Skin of body (tissue), 2 donors: ENCODE data around the gene ME3. TPM values are rescaled to one million over a fixed set of nuclear protein-coding genes. Genes with fewer than 3 reads are reported as not detected.
A peak's percentile ranks its signal among the peaks of the same experiment; 100 is the strongest.

Experiments
- DNase-seq: peaks from one replicate; lab custom pipeline; 2025; lab: John Stamatoyannopoulos, UW
- total RNA-seq: library from RNA; depleted of rRNA; stranded (reverse); fragments of >200 nt; gene quantifications from one replicate; pipeline ENCODE4 v1.2.3, GENCODE V29; 2014

Gene ME3
- total RNA-seq, 1 donor from 2014 or later: 17.8 TPM

GRCh38 chr11:86519064-86519911 lies 153.1 kb downstream of the ME3 start:
- peak; percentile 91 for DNase-seq

DNA sequence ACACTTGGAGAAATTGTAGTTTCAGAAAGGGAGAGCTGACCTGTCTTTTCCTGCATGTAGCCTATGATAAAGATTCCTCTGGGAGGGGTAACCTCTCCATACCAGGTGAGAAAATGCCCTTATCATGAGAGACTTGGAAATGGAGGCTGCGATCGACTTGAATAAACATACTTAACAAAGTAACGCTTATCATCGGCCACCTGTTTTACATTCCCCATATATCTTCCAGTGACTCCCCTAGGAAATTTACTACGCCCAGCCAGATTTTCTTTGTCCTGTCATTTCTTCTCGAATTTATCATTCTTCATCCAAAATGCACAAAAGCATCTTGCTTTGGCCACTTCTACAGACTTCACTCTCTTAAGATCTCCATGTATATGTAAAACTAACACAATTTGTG lies 154.2 kb downstream of the ME3 start:
- DNase-seq: no peak

- DNase-seq: no peak
Observed at GRCh38 chr11:86517557-86517956, 154.9 kb downstream of the ME3 start.

DNA sequence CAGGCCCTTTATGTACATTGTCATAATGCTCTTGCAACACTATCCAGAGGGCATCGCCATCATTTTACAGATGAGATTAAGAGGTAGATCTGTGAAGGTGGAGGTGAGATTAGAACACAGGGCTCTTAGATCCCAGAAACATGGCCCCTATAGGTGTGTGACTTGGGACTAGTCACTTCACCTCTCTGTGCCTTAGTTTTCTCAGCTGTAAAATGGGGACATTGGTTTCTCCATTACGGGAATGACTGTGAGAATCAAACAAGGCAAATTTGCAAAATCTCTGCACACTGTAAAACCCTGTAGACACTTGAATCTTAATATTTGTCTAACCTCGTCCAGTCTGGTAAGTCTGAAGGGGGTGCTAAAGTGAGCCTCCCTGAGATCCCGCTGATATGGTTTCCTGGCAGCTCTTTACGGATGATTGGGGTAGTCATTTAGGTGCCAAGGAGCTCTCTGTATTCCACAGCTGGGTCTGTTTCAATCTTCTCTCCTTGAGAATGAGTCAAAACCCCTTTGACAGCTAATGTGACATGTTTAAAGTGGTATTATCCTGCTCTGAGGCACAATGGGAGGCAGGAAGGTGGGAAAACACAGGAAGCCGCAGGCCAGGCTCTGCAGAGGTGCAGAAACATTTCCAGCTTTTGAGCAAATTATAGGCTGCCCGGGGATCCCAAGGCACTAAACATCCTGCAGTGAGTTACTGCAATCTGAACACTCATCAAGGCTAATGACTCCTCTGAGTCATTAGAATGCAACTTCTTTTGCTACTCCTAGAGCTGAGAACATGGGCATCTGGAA lies 156.9 kb downstream of the ME3 start:
- DNase-seq: peak; percentile 25

GRCh38 chr11:86514453-86514852 lies 158.0 kb downstream of the ME3 start:
- no peak for DNase-seq

- DNase-seq: no peak
Observed at GRCh38 chr11:86513746-86514373, 158.6 kb downstream of the ME3 start.

- no peak for DNase-seq
Observed at GRCh38 chr11:86513138-86513537, 159.3 kb downstream of the ME3 start.

- DNase-seq: peak; percentile 25
Observed at GRCh38 chr11:86511086-86511551, 161.3 kb downstream of the ME3 start.

- no peak for DNase-seq
Observed at GRCh38 chr11:86510674-86511073, 161.7 kb downstream of the ME3 start.

GRCh38 chr11:86510097-86510496 lies 162.3 kb downstream of the ME3 start:
- no peak for DNase-seq

DNA sequence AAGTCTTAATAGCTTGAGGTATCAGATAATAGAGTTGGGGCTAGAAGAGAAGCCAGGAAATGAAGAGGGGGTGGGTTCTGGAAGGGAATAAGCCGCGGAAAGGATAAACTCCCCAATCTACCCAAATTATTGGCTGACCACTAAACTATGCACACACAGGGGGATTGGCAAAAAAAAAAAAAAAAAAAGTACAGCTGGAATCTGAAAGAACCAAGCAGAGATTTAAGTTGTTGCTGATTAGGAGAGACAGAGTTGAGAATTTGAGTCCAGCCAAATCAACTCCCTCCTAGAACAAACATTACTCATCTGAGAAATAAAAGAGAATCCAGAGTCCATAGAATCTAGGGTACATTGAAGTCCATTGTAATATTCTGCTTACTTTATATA lies 162.8 kb downstream of the ME3 start:
- peak; percentile 48 for DNase-seq

GRCh38 chr11:86508604-86509587 lies 163.5 kb downstream of the ME3 start:
- DNase-seq: peak; percentile 48

DNA sequence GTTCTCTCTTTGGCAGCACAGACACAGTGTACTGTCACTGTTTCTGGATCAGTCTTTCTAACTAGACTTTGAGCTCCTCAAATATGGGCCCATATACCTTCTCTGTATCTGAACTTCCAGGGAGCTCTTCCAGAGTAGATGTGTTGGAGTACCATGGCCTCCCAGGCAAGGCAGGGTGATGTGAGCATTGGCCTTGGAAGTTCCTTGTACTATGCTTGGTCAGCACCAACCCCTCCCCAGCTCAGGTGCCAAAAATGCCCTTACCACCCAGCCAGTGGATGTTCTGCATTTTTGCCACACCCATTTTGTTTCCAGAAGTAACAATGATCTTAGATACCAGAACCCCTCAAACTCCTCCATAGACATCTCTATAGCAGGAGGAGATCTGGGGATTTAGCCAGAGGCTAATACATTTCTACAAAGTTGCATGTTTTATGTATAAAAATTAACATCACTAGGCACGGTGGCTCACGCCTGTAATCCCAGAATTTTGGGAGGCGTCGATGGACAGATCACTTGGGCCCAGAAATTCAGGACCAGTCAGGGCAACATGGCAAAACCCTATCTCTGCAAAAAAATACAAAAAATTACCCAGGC lies 165.1 kb downstream of the ME3 start:
- no peak for DNase-seq

- DNase-seq: no peak
Observed at GRCh38 chr11:86506235-86506634, 166.2 kb downstream of the ME3 start.

DNA sequence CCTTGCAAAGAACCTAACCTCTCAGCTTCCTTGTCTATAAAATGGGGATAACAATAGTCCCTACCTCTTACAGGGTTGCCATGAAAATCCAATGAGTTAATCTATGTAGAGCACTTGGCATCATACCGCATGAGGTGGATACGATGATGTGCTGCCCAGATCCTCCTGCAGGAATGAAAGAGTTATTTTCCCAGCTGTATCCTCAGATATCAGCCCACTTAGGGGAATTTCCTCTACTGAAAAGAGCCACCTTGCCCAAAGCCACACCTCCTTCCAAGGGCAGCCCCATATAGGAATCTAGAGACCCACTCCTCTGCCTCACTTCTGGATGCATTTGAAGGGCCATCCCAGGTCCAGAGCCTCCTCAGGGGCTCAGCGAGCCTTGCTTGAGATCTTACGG lies 169.3 kb downstream of the ME3 start:
- no peak for DNase-seq

DNA sequence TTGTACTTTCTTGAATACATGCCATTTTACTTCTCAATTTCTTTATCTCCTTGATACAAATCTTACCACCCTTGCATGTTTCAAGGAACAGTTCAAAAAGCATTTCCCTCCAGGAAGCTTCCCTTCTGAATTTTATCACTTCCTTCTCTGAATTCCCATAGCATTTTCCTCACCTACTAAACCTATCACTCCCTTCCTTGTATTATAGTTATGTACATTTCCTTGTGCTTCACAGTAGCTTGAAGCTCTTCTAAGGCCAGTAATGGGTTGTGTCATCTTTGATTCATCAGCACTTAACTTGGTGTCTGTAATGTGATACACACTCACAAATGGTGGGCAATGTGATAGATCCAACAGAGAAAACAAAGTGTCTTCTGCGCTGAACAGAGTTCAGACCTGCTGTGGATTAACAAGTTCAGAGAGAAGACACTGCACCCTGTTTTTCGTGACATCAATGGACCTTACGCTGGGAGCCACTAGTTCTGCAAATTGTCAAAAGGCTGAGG lies 170.2 kb downstream of the ME3 start:
- DNase-seq: no peak

- DNase-seq: no peak
Observed at GRCh38 chr11:86500500-86501140, 171.8 kb downstream of the ME3 start.

DNA sequence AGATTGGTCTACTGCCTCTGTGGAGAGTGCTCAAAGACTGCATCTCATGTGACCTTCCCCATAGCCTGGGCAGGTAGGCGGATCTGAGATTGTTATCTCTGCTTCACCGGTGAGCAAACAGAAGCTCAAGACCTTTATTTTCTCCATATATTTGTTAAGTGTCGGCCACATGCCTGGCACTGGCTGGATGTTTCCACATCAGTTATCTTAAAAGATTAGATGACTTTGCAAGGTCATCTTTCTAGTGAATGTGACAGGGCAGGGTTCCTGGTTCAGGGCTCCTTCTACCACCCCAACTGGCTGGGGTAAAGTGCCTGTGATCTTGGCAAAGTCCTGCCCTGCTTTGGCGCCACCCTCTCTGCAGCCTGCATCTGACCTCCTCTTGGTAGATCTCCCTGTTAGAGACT lies 172.7 kb downstream of the ME3 start:
- DNase-seq: no peak

GRCh38 chr11:86497836-86498235 lies 174.6 kb downstream of the ME3 start:
- no peak for DNase-seq

DNA sequence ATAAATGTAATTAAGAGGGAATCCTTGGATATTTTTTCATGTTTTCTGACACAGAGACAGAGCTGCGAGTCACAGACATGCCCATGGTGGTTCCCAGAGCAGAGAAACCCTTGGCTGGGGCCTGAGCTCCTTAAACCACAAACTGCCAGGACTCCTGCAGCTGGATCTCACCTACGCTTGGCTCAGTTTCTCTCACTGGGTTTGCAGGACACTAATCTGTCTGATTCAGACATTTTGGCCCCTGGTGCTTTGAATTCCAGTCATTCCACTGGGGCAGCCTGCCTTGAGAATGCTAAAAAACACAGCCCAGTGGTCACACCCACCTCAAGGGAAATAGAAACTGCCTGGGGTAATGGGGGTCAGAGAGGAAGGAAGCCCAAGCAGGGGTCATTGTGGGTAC lies 175.1 kb downstream of the ME3 start:
- DNase-seq: no peak
